Measurements from ENCODE around the gene OTUD1.

DNA sequence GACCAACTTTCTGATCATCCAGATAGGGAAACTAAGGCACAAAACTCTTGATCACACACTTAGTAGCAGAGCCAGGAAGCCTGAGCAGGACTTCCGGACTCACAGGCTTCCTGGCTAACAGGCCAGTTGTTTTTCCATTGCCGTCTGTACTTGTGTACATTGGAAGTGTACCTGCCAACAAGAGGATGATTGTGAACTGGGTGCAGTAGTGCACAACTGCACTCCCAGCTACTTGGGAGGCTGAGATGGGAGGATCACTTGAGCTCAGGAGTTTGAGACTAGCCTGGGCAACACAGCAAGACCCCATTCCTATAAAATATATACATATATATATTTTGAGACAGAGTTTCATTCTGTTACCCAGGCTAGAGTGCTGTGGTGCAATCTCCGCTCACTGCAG is 35.2 kb upstream of the OTUD1 start:
- TF ChIP-seq, protein P1, sequence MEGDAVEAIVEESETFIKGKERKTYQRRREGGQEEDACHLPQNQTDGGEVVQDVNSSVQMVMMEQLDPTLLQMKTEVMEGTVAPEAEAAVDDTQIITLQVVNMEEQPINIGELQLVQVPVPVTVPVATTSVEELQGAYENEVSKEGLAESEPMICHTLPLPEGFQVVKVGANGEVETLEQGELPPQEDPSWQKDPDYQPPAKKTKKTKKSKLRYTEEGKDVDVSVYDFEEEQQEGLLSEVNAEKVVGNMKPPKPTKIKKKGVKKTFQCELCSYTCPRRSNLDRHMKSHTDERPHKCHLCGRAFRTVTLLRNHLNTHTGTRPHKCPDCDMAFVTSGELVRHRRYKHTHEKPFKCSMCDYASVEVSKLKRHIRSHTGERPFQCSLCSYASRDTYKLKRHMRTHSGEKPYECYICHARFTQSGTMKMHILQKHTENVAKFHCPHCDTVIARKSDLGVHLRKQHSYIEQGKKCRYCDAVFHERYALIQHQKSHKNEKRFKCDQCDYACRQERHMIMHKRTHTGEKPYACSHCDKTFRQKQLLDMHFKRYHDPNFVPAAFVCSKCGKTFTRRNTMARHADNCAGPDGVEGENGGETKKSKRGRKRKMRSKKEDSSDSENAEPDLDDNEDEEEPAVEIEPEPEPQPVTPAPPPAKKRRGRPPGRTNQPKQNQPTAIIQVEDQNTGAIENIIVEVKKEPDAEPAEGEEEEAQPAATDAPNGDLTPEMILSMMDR (IDR thresholded peaks at IDR 0.05): no peak
- TF ChIP-seq POLR2A (IDR thresholded peaks at IDR 0.05): no peak

Data from uterus (tissue), 2 donors.